Loucy (cell line): ENCODE results near the gene AHI1.

Experiments used
- CTCF ChIP-seq: fragments of 200-600 bp; sonication (generic); conservative IDR thresholded peaks from 2 replicates; pipeline ENCODE4 v1.5.1; 2014; ENCODE audit warnings: mild to moderate bottlenecking, antibody characterized with exemption, low read length
- EZH2phosphoT487 ChIP-seq: fragments of 200-600 bp; IDR thresholded peaks from 2 replicates; pipeline ENCODE4 v1.6.1; 2018; ENCODE audit warnings: antibody characterized with exemption, mild to moderate bottlenecking, moderate library complexity, borderline replicate concordance

GRCh38 chr6:135329851-135330803, 167.4 kb downstream of the AHI1 start:
- no peak for TF ChIP-seq CTCF
- TF ChIP-seq EZH2phosphoT487, result no peak
